ENCODE data around the gene CD79A. TPM values are rescaled to one million over a fixed set of nuclear protein-coding genes. Genes with fewer than 3 reads are reported as not detected.

Gene CD79A
- total RNA-seq, 1 experiment from 2014 or later = 0.82 TPM

GRCh38 chr19:41915776-41916414 lies 38.8 kb downstream of the CD79A start:
- Histone ChIP-seq H3K4me3 (ENCODE audit: low read depth, low read length) (no peak overlapping the region), H3K27me3 (replicated peaks; ENCODE audit: control insufficient read depth, insufficient read depth, low read length) (no peaks in the 10 kb centered on the region; the same call in 1 of the 2 replicates), H3K4me1 (no peaks in the 10 kb centered on the region), H3K36me3 (ENCODE audit: control insufficient read depth, insufficient read depth, low read length) (no peaks in the 10 kb centered on the region), H3K9me3 (no peaks in the 10 kb centered on the region)
- TF ChIP-seq, protein P1, sequence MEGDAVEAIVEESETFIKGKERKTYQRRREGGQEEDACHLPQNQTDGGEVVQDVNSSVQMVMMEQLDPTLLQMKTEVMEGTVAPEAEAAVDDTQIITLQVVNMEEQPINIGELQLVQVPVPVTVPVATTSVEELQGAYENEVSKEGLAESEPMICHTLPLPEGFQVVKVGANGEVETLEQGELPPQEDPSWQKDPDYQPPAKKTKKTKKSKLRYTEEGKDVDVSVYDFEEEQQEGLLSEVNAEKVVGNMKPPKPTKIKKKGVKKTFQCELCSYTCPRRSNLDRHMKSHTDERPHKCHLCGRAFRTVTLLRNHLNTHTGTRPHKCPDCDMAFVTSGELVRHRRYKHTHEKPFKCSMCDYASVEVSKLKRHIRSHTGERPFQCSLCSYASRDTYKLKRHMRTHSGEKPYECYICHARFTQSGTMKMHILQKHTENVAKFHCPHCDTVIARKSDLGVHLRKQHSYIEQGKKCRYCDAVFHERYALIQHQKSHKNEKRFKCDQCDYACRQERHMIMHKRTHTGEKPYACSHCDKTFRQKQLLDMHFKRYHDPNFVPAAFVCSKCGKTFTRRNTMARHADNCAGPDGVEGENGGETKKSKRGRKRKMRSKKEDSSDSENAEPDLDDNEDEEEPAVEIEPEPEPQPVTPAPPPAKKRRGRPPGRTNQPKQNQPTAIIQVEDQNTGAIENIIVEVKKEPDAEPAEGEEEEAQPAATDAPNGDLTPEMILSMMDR (IDR thresholded peaks at IDR 0.05; ENCODE audit: insufficient read depth in 1 of 2, low read depth in 1 of 2, low read length in 1 of 2, severe bottlenecking in 1 of 2, unreplicated experiment in 1 of 2) = no peak
- Mint-ChIP-seq H3K27ac (ENCODE audit: unreplicated experiment) (no peak overlapping the region), H3K9me3 (ENCODE audit: unreplicated experiment) (no peaks in the 10 kb centered on the region), H3K4me1 (ENCODE audit: low read depth, unreplicated experiment) (no peaks in the 10 kb centered on the region), H3K4me3 (ENCODE audit: unreplicated experiment) (no peak overlapping the region), H3K36me3 (ENCODE audit: insufficient read depth, unreplicated experiment) (no peaks in the 10 kb centered on the region), H3K27me3 (ENCODE audit: insufficient read depth, unreplicated experiment) (peaks cover 5% of the 10 kb centered on the region)
- CTCF ChIA-PET = no interaction called here
- intact Hi-C loops (cut with micrococcal nuclease; ENCODE audit: unreplicated experiment) = no loop called here
- POLR2A ChIA-PET = no interaction called here
- no TSS peak for BruUV-seq (replicated peaks)
- no peak for DNase-seq

- Histone ChIP-seq H3K4me1 (no peaks in the 10 kb centered on the region), H3K4me3 (ENCODE audit: low read depth, low read length) (no peak overlapping the region), H3K9me3 (no peaks in the 10 kb centered on the region), H3K27me3 (replicated peaks; ENCODE audit: control insufficient read depth, insufficient read depth, low read length) (no peaks in the 10 kb centered on the region), H3K36me3 (ENCODE audit: control insufficient read depth, insufficient read depth, low read length) (no peaks in the 10 kb centered on the region)
- POLR2A ChIA-PET = no interaction called here
- intact Hi-C loops (cut with micrococcal nuclease; ENCODE audit: unreplicated experiment) = no loop called here
- H3K27me3 Mint-ChIP-seq (ENCODE audit: insufficient read depth, unreplicated experiment) = peaks cover 8% of the 10 kb centered on the region
- peaks cover 6% of the 10 kb centered on the region for H3K4me1 Mint-ChIP-seq (ENCODE audit: low read depth, unreplicated experiment)
- TF ChIP-seq, protein P1 (IDR thresholded peaks at IDR 0.05; ENCODE audit: insufficient read depth in 1 of 2, low read depth in 1 of 2, low read length in 1 of 2, severe bottlenecking in 1 of 2, unreplicated experiment in 1 of 2) = no peak
- CTCF ChIA-PET = no interaction called here
- H3K4me3 Mint-ChIP-seq (ENCODE audit: unreplicated experiment) = no peak overlapping the region
- DNase-seq = no peak
- H3K27ac Mint-ChIP-seq (ENCODE audit: unreplicated experiment) = no peak overlapping the region
- no peaks in the 10 kb centered on the region for H3K36me3 Mint-ChIP-seq (ENCODE audit: insufficient read depth, unreplicated experiment)
- no TSS peak for BruUV-seq (replicated peaks)
- H3K9me3 Mint-ChIP-seq (ENCODE audit: unreplicated experiment) = no peaks in the 10 kb centered on the region
Observed at GRCh38 chr19:41917676-41918075, 40.6 kb downstream of the CD79A start.

DNA sequence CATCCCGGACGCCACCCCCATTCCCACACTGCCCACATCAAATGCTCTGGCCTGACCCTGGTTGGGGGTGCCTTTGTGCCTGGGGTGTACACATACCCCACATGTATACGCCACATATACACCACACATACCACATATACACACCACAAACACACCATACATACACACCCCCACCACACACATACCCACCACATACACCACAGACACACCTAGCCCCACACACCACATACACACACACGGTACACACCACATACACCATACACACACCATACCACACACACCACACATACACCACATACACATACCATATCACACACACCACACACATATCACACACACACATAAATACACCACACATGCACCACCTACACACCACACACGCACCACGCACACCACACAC lies 41.0 kb downstream of the CD79A start:
- no TSS peak for BruUV-seq (replicated peaks)
- intact Hi-C loops (cut with micrococcal nuclease; ENCODE audit: unreplicated experiment) = no loop called here

More for the DNA sequence above, 41.0 kb downstream of the CD79A start:
- Mint-ChIP-seq H3K9me3 (ENCODE audit: unreplicated experiment) (no peaks in the 10 kb centered on the region), H3K4me3 (ENCODE audit: unreplicated experiment) (no peak overlapping the region), H3K36me3 (ENCODE audit: insufficient read depth, unreplicated experiment) (no peaks in the 10 kb centered on the region), H3K4me1 (ENCODE audit: low read depth, unreplicated experiment) (peaks cover 8% of the 10 kb centered on the region), H3K27ac (ENCODE audit: unreplicated experiment) (no peak overlapping the region), H3K27me3 (ENCODE audit: insufficient read depth, unreplicated experiment) (peaks cover 9% of the 10 kb centered on the region)
- ChIA-PET CTCF (no interaction called here), POLR2A (no interaction called here)
- Histone ChIP-seq H3K36me3 (ENCODE audit: control insufficient read depth, insufficient read depth, low read length) (no peaks in the 10 kb centered on the region), H3K9me3 (no peaks in the 10 kb centered on the region), H3K4me3 (ENCODE audit: low read depth, low read length) (no peak overlapping the region), H3K4me1 (no peaks in the 10 kb centered on the region), H3K27me3 (replicated peaks; ENCODE audit: control insufficient read depth, insufficient read depth, low read length) (no peaks in the 10 kb centered on the region)
- TF ChIP-seq, protein P1 (IDR thresholded peaks at IDR 0.05; ENCODE audit: insufficient read depth in 1 of 2, low read depth in 1 of 2, low read length in 1 of 2, severe bottlenecking in 1 of 2, unreplicated experiment in 1 of 2) = no peak
- no peak for DNase-seq
